HL-60 (cell line): ENCODE data around the gene LIN7C.

Experiments used
- CTCF ChIP-seq: IDR thresholded peaks from one replicate; pipeline ENCODE4 v1.5.1; 2011; ENCODE audit warnings: low read length, control low read depth, inconsistent platforms; ENCODE audit not compliant: insufficient read depth
- GABPA ChIP-seq: IDR thresholded peaks from 2 replicates; pipeline ENCODE4 v1.6.1; 2012; ENCODE audit warnings: low read depth
- POLR2AphosphoS5 ChIP-seq: IDR thresholded peaks from 2 replicates; pipeline ENCODE4 v1.6.1; 2012; ENCODE audit warnings: low read depth
- REST ChIP-seq: IDR thresholded peaks from 2 replicates; pipeline ENCODE4 v1.6.1; 2012; ENCODE audit warnings: low read depth; ENCODE audit not compliant: insufficient replicate concordance
- SPI1 ChIP-seq: IDR thresholded peaks from 2 replicates; pipeline ENCODE4 v1.6.1; 2012; ENCODE audit warnings: low read depth, mild to moderate bottlenecking, borderline replicate concordance

GRCh38 chr11:27532652-27533325, 26.2 kb upstream of the LIN7C start:
- no peak for TF ChIP-seq CTCF
- TF ChIP-seq SPI1 = no peak
- no peak for TF ChIP-seq POLR2AphosphoS5
- no peak for TF ChIP-seq GABPA
- TF ChIP-seq REST = no peak
